KG1 (cell line): ENCODE data around the gene GRID2IP.

Experiments
- DNase-seq: peaks from one replicate; lab custom pipeline; 2025; lab: John Stamatoyannopoulos, UW

The GRID2IP gene

DNA sequence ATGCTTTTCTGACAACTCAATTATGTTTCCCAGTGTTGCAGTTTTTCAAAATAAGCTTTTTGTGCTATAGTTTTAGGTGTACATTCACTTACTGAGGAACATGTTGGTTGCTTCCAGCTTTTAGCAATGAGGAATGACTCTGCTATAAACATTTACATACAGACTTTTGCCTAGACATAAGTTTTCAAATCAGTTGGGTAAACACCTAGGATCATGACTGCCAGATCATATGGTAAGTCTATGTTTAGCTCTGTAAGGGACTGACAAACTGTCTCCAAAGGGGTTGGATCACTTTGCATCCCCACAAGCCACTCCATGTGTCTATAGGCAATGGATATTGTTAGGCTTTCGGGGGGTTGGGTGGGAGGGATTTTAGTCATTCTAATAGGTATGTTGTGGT lies 10.8 kb upstream of the GRID2IP start:
- DNase-seq: no peak

DNA sequence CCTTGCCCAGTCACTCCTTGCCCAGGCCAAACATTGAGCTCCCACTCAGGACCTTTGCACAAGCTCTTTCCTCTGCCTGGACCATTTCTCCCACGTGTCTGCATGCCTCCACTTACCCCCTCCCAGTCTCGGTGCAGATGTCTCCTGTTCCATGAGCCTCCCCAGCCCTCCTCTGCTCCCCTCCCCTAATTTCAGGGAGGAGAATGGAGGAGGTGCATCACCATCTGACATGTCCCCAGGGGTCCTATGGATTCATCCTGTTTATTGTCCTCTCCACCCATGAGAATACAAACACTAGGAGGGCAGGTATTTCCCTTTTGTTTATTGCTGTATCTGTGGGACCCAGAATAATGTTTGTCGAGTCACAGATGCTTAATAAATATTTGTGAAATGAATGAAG lies 8.6 kb upstream of the GRID2IP start:
- DNase-seq: no peak

DNA sequence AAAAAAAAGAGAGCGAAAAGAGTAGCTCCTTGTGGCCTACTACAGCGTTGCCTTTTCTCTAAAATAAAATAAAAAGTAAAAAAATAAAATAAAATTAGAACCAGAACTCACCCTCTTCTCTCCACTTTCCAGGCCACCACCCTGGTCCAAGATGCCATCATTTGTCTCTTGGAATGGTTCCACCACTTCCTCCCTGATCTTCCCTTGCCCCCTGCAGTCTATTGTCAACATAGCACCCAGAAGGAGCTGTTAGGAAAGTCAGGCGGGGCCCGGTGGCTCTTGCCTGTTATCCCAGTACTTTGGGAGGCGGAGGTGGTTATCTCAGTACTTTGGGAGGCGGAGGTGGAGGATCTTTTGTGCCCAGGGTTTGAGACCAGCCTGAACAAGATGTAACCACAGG lies 7.6 kb upstream of the GRID2IP start:
- DNase-seq: no peak

DNA sequence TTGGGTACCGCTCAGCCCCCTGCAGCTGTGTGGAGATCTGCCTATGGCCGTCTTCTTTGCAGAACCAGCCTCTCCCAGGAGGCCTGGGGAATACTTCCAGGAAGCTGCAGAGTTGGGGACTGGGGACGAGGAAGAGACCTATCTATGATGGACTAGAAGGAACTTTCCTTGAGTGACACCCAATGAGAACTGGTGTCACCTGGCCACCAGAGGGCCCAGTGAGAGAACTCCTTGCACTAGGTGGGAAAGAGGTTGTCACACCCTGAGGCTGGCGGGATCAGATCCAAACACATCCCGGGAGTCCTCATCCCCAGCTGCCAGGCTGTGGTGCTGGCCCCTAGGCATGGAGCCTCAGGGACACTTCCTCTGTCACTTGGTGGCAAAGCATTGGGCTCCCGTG lies 4.9 kb upstream of the GRID2IP start:
- DNase-seq: no peak

DNA sequence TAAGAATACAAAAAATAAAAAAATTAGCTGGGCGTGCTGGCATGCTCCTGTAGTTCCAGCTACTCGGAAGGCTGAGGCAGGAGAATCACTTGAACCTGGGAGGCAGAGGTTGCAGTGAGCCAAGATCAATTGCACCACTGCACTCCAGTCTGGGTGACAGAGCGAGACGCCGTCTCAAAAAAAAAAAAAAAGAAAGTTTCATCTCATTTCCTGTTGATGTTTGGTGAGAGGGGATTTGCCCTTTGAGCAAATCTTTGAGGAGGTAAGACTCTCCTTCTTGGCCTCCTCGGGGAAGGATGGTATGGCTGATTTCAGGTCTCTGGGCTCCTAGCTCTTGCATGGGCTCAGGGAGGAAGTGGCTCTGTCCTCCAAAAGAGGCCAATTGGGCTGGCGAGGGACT lies 3.6 kb upstream of the GRID2IP start:
- DNase-seq: no peak

DNA sequence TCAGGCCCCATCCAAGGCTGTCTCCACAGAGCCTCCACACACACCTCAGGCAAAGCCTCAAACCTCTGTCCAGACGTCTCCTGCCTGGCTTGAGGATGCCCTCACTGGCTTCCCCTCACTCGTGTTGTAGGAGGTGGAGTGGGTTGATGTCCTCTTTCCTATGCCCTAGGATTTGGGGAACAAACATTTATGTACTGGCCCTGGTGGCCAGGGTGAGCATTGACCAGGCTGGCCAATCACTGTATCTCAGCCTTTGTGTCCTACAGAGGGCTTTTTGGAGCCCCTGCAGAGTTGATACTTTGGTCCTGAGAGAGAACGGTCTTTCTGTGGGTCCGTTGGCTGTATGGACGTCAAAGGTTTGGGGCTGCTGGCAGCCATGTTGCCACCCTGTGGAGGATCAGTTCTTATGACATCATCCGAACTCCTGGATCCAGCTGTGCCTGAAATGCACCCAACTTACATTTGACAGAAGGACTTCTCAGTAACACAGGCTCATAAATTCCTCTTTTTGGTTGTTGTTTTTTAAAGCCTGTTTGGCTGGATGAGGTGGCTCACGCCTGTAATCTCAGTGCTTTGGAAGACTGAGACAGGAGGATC lies 2.3 kb upstream of the GRID2IP start:
- no peak for DNase-seq

DNA sequence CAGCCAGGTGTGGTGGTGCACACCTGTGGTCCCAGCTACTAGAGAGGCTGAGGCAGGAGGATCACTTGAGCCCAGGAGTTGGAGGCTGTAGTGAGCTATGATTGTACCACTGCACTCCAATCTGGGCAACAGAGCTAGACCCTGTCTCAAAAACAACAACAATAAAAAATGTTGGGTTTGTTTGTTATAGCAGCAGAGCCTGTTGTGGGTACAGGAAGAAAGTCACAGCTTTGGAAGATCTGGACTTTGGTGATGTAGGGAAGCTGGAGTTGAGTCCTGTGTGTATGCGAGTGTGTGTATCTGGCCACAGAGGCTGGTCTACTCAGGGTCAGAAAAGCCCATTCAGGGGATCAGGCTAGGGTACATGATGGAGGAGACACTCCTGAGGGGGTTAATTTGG lies 3.9 kb downstream of the GRID2IP start:
- DNase-seq: no peak

DNA sequence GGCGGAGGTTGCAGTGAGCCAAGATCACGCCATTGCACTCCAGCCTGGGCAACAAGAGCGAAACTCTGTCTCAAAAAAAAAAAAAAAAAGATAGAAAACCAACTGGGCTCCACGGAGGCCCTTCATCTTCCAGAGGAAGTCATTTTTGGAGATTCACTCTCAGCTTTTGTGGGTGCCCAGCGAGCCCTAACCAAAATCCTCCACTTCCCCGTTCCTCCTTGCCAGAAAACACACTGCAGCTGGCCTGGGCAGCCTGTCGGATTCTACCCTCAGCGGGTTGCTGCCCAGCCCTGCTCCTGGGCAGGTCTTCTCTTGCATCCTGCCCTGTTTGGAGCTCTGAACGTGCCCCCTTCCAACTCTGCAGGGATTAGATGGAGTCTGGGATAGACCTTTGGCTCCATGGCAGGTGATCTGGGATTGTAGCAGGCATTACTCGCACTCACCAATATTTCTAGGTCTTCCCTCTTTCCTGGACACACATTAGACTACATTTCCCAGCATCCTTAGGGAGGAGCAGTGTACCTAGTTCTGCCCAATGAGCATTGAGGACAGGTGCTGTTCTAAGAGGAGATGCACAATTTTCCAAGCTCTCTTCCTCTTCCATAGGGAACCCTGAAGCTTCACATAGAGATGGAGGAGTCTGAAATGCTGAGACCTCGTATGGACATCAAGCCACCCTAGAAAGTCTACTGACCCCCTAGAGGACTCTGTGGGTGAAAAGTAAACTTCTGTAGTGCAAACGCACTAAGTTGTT lies 4.6 kb downstream of the GRID2IP start:
- DNase-seq: no peak

DNA sequence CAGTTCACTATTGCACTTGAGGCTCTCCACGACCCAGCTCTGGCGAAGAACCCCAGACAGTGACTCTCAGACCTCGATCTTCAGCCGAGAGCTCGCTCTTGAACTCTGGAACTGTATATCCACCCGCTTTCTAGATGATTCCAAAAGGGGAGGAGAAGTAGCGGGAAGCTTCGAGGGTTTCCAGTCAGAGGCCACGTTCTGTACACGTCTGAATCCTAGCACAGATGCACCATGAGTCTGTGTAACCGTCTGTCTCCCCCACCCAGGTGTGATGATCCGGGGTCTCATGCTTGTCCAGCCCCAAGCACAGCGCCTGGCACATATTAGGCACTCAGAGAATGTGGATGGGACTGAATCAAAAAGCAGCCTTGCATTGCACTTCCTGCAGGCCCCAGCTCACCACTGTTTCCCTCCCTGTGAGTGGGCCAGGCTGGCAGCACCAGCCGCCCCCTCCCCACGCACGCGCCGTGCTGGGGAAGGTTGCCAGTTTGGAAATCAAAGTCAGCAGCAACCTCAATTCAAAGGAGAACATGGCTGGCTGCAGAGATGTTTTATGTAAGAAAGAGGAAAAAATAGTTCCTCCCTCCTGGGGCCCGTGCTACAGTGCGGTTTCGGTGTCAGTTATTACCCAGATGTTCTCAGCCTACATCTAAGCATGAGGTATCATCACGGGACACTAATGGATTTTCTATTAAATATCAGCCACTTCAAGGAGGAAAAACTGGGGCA lies 5.7 kb downstream of the GRID2IP start:
- no peak for DNase-seq

DNA sequence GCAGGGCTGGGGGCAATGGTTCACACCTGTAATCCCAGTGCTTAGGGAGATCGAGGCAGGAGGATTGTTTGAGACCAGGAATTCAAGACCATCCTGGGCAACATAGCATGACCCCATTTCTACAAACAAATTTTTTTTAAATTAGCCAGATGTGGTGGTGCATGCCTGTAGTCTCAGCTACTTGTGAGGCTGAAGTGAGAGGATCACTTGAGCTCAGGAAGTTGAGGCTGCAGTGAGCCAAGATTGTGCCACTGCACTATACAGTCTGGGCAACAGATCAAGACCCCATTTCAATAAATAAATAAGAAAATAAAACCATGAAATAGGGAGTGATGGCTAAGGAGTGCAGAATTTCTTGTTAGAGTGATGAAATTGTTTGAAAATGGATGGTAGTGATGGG lies 8.9 kb downstream of the GRID2IP start:
- DNase-seq: no peak

DNA sequence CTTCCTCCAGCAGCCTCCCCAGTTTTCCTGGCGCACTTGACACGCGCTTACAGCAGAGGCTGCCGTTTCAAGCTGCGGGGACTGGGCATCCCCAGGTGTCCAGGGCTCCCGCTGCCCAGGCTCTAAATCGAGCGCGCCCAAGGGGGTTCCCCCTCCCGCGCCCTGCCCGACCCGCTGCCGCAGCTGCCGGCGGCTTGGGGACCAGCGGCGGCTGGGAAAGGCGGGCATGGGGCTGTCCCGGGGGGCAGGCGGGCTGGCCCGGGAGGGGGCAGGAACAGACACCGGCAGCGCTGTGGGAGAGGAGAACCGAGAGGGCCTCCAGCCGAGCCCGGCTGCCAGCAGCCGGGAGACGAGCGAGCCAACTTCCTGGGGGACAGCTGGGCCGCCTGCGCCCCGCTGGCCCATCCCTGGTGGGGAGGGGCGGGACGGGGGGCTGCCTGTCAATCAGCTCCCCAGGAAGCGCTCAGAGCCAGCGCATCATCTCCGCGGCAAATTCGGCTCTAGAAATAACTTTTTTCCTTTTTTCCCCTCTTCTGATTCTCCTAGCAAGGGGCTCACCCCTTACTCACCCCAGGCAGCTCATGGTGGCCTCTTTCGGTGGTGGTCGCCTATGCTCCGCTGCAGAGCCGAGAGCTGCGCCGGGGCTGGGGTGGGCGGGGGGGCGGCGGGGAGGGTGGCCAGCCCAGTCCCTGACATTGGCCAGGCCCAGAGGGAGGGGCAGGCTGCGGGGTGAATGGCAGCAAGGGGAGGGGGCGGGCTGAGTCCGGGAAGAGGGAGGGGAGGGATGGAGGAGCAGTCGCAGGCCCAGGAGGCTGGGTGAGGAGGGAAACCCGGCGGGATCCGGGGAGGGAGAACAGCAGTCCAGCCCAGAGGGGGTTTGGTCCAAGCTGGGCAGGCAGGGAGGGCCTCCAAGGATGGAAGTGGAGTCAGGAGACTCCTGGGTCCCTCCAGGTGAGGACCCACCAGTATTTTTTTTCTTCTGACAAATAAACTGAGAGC lies 14.7 kb downstream of the GRID2IP start:
- DNase-seq: no peak

DNA sequence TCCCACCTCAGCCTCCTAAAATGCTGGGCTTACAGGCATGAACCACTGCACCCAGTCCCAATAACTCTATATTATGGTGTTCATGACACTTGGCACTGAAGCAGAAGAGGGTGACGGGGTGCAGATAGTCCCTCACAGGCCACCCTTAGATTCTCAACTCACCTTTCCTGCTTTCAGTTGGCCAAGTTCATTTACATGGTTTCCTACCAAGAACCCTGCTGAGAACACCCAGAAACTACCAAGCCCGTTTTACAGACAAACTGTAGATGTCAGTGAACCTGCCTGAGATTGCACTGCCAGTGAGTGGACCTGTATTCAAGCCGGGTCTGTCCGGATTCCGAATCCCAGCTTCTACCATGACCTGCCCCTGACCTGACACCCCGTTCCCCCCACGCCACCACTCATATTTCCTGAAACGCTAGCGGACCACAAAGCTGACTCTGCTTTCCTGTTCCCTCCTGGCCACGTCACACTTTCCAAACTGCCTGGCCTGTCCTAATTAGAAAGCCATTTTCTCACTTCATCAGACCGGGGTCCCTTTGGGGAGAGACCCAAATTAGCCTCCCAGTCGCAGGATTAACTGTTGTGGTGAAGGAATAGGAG lies 17.3 kb downstream of the GRID2IP start:
- peak; percentile 53 for DNase-seq

DNA sequence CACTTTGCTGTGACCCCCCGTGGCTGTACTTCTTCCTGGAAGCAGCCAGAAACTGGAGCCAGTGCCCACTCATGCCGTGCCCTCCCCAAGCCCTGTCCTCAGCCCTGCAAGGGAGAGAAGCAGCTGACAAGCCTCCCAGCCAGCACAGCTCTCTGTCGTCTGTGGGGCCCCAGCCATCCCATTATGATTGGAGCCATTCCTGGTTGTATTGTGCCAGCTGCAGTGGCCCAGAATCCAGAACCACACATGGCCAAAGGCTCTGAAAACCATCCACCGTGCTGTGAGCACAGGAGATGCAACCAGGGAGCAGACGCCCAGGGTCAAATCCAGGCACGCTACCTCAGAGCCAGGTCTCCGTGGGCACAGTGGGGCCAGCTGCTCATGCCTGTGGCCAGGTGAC lies 18.7 kb downstream of the GRID2IP start:
- no peak for DNase-seq

DNA sequence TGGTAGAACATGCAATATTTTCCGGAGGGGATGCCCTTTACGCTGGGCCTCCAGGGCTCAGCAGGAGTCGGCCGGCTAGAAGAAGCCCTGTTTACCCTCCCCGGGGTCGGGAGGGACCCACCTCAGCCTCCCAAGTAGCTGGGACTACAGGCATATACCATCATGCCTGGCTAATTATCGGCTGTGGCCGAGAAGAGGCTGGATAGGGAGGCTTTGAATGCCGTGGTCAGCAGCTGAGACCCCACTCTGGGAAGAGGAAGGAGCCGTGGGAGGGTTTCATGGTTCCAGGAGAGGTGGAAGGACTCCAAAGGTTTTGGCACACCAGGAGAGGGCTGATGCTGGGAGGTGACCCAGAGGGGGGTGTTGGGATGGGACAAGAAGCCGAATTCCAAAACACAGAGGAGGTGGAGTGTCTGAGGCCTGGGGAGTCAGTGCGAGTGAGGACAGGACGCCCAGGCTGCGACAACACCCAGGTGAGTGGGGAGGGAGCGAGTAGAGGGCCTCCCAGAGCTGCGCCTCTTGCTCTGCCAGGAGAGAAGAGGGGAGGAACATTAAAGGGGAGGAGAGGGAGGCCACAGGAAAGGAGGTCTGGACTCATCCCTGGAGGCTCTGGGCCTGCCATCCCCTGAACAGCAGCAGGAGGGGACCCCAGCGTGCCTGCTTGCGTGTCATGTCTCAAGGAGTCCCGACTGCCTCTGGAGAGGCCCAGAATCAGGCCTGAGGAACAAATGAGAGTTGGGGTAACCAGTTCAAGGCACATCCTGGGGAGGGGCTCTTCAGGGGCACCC lies 19.6 kb downstream of the GRID2IP start:
- no peak for DNase-seq

DNA sequence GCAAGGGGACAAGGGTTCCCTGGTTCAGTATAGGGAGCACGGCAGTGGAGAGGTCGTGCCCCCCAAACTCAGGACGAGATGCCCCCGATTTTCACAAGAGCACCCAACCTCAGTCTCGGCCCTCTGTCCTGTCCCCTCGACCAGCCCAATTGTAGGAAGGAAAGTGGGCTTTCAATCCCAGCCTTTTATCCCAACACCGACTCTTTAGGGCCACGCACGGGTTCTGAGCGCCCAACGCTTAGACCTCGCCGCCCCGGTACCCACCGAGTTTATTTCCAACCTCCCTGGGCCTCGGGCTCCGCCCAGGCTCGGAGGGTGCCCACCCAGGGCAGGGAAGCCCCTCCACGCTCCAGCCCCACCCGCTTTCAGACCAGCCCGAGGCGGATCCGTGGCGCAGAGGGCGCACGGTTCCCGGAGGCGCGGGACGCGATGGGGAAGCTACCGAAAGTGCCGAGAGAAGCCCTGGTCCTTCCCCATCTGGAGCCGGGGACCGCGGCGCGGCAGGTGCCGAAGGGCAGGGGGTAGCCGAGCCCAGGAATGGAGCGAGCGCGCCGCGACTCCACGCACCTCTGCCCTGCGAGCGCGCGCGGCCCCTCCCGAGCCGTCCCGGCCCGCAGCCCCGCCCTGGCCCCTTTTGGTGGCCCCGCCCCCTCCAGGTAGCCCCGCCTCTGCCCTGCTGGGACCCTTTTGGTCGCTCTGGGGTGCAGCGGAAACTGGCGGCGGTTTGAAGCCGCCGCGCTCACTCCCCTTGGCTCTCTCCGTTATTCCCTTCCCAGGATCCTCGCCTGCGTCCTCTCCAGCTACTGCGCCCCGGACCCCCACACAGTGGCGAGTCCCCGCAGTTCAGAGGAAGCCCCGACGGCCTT lies 20.4 kb downstream of the GRID2IP start:
- no peak for DNase-seq

DNA sequence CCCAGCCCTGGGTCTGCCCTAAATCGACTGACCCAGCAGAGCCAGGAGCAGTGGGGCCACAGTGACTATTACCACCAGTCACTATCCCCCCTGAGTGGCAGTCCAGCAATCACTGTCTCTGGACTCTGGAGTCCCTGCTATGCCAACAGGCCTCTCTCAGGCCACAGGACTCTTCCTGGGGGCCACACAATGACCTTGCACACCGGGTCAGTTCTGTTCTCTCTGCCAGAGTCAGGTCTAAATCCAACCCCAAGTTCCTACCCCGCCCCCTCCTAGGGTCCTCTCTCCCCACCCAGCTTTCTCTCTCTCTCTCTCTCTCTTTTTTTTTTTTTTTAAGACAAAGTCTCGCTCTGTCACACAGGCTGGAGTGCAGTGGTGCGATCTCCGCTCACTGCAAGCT lies 21.6 kb downstream of the GRID2IP start:
- DNase-seq: no peak

DNA sequence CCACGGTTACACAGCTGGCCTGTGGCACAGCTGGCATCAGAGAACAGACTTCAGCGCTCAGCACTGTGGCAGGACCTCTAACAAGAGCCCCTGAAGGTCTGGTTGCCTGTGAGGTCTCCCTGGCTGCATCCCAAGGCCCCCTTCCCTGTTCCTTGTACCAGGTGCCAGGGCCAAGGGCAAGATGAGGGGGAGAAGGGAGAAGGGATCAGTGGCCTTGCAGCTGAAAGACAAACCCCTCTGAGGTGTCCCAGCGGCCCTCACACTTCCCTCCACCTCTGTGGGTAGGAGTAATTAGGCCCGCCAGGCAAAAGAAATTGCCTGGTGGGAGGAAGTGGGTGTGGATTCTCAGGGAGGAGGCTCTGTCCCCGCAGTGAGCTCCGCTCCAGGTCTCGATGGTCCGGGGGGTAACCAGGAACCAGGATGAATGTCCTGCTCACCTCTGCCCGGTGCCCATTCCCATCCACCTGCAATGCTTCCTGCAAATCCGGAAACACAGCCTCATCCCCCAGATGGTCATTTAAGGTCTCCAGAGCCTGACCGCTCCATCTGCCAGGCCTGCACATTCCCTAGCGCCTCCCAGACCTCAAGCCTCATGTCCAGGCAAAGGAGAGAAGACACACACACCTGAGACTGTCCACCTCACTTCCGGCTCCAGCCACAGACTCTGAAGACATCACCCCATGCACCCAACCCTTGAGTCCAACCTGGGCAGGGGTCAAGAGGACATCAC lies 22.7 kb downstream of the GRID2IP start:
- DNase-seq: no peak

DNA sequence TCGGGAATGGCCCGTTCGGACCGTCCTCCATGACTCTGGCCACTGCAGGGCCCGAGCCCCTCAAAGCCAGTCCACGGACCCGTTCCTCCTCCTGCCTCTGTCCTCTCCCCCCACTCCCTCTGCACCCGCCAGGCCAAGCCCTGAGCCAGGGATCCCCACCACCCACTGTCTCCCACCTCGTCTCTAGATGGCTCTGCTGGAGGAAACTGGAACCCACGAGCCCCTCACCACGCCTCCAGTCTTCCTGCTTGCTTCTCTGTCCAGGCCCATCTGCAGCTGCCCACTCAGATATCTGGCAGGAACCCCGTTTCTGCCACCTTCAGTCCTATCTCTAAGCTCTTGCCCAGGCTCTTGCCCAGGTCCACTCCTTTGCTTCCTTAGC lies 24.3 kb downstream of the GRID2IP start:
- no peak for DNase-seq
